A673 (cell line): ENCODE data around the gene L3MBTL1. TPM values are rescaled to one million over a fixed set of nuclear protein-coding genes. Genes with fewer than 3 reads are reported as not detected.

Experiments used
- Bru-seq: library from RNA; stranded (reverse); fragments of 400-500 nt; gene quantifications from one replicate; lab custom pipeline; 2021; lab: Mats Ljungman, UMichigan
- BruChase-seq, 2 experiments: library from RNA; stranded (reverse); fragments of 400-500 nt; gene quantifications; one replicate each; lab custom pipeline; 2021; lab: Mats Ljungman, UMichigan
- BruUV-seq: library from RNA; stranded (reverse); fragments of 400-500 nt; replicated peaks from 2 replicates; lab custom pipeline; 2021; lab: Mats Ljungman, UMichigan
- CTCF ChIA-PET: fragments of 300-600 bp; sonication (Branson Sonifier 250); formaldehyde crosslinking; loops from one replicate; lab custom pipeline; 2022; ENCODE audit warnings: antibody characterized with exemption; lab: Charles Lee
- POLR2A ChIA-PET: fragments of 300-600 bp; sonication (Branson Sonifier 250); formaldehyde crosslinking; loops from one replicate; lab custom pipeline; 2022; ENCODE audit warnings: antibody characterized with exemption; ENCODE audit not compliant: low non-redundant PET; lab: Charles Lee
- DNase-seq: peaks from one replicate; pipeline ENCODE4 v3.0.0-alpha.2; 2015; ENCODE audit warnings: low spot score
- H3K27ac ChIP-seq: fragments of 200-600 bp; sonication (generic); 2 replicates; pipeline ENCODE4 v1.5.1; 2016; ENCODE audit warnings: mixed run types, low read depth, mild to moderate bottlenecking, mixed read lengths, antibody characterized with exemption, low read length; ENCODE audit not compliant: poor library complexity, severe bottlenecking
- H3K27me3 ChIP-seq: fragments of 200-600 bp; sonication (generic); replicated peaks from 2 replicates; pipeline ENCODE4 v1.6.1; 2017; ENCODE audit warnings: mixed run types, low read depth, mild to moderate bottlenecking, mixed read lengths, antibody characterized with exemption, low read length; ENCODE audit not compliant: insufficient read depth, poor library complexity
- H3K36me3 ChIP-seq: fragments of 200-600 bp; sonication (generic); 2 replicates; pipeline ENCODE4 v1.6.1; 2016; ENCODE audit warnings: mixed run types, mild to moderate bottlenecking, mixed read lengths, antibody characterized with exemption, low read length; ENCODE audit not compliant: insufficient read depth, poor library complexity, severe bottlenecking
- H3K4me1 ChIP-seq: fragments of 200-600 bp; sonication (generic); 2 replicates; pipeline ENCODE4 v1.6.1; 2017; ENCODE audit warnings: mixed run types, mild to moderate bottlenecking, mixed read lengths, antibody characterized with exemption, low read length; ENCODE audit not compliant: insufficient read depth, poor library complexity, severe bottlenecking
- H3K4me3 ChIP-seq: fragments of 200-600 bp; sonication (generic); 2 replicates; pipeline ENCODE4 v1.5.1; 2016; ENCODE audit warnings: low read depth, mixed run types, mild to moderate bottlenecking, mixed read lengths, low read length; ENCODE audit not compliant: poor library complexity, severe bottlenecking
- H3K9me3 ChIP-seq: fragments of 200-600 bp; sonication (generic); 2 replicates; pipeline ENCODE4 v1.6.1; 2016; ENCODE audit warnings: mixed run types, low read depth, mild to moderate bottlenecking, mixed read lengths, antibody characterized with exemption, low read length; ENCODE audit not compliant: poor library complexity, severe bottlenecking
- EZH2 ChIP-seq: fragments of 200-600 bp; sonication (generic); IDR thresholded peaks from 2 replicates; pipeline ENCODE4 v1.6.1; 2017; ENCODE audit warnings: borderline replicate concordance, low read depth, mild to moderate bottlenecking, mixed read lengths, antibody characterized with exemption, low read length; ENCODE audit not compliant: poor library complexity, severe bottlenecking
- intact Hi-C: fragments of 100-400 bp; cut with micrococcal nuclease; formaldehyde crosslinking; loops from one replicate; pipeline ENCODE4 v1.10.0; 2022; ENCODE audit not compliant: unreplicated experiment
- long read RNA-seq: library from polyadenylated mRNA; stranded (forward); transcript quantifications from one replicate; pipeline ENCODE4 v2.0.0, GENCODE V29; 2022
- total RNA-seq: library from RNA; stranded (reverse); gene quantifications from 2 replicates; pipeline ENCODE4 v1.2.3, GENCODE V29; 2021
- TF ChIP-seq, protein P1 (sequence below): fragments of 300-800, 200-600 bp; sonication (generic); conservative IDR thresholded peaks from 2 replicates; pipeline ENCODE4 v1.5.1; 2017; ENCODE audit warnings: low read depth, mild to moderate bottlenecking, antibody characterized with exemption, low read length, moderate library complexity, mixed read lengths

Gene L3MBTL1
- 8.1 and 9.6 TPM in 2 replicates for total RNA-seq
- percentile 51 among the genes with signal in this experiment for Bru-seq, nascent RNA
- BruChase-seq, experiment 1, labeled RNA remaining after a 2-hour chase, result percentile 62 among the genes with signal in this experiment
- percentile 58 among the genes with signal in this experiment for BruChase-seq, experiment 2, labeled RNA remaining after a 6-hour chase
- long read RNA-seq, partial matches to known transcripts, result 3 of 6 reads
- long read RNA-seq, other reads (novel, unspliced or antisense), result 3 of 6 reads

- ChIA-PET CTCF (no interaction called here), POLR2A (no interaction called here)
- H3K4me3 ChIP-seq, result peak within 1 kb of the TSS; percentile 64
- peaks cover 22% of the 10 kb centered on the region for H3K27me3 ChIP-seq
- BruUV-seq, result no TSS peak
- intact Hi-C loops, result no loop called here
- H3K27ac ChIP-seq, result no peak within 1 kb of the TSS
- H3K36me3 ChIP-seq, result no peaks in the 10 kb centered on the region
- peak; percentile 35 for DNase-seq
- H3K4me1 ChIP-seq, result no peaks in the 10 kb centered on the region
- TF ChIP-seq EZH2, result no peak
- TF ChIP-seq, protein P1, sequence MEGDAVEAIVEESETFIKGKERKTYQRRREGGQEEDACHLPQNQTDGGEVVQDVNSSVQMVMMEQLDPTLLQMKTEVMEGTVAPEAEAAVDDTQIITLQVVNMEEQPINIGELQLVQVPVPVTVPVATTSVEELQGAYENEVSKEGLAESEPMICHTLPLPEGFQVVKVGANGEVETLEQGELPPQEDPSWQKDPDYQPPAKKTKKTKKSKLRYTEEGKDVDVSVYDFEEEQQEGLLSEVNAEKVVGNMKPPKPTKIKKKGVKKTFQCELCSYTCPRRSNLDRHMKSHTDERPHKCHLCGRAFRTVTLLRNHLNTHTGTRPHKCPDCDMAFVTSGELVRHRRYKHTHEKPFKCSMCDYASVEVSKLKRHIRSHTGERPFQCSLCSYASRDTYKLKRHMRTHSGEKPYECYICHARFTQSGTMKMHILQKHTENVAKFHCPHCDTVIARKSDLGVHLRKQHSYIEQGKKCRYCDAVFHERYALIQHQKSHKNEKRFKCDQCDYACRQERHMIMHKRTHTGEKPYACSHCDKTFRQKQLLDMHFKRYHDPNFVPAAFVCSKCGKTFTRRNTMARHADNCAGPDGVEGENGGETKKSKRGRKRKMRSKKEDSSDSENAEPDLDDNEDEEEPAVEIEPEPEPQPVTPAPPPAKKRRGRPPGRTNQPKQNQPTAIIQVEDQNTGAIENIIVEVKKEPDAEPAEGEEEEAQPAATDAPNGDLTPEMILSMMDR, result 0 out of 2 replicates have a peak, but pooled peaks have one; percentile 14
- no peaks in the 10 kb centered on the region for H3K9me3 ChIP-seq
Measured at GRCh38 chr20:43507150-43508080, at the start of gene L3MBTL1. L3MBTL1 (plus strand) TSS chr20:43507697; CDS start chr20:43513504, 5,807 bp downstream.

GRCh38 chr20:43458422-43458924 lies 49.0 kb upstream of the L3MBTL1 start:
- H3K27me3 ChIP-seq, result no peaks in the 10 kb centered on the region
- H3K27ac ChIP-seq, result peak overlapping the region; percentile 100
- peaks cover 8% of the 10 kb centered on the region for H3K4me1 ChIP-seq
- POLR2A ChIA-PET, result interaction anchor here (0.6 to 0.8 kb wide), 4 partner anchors 10 to 1839 kb away, joined by 3 to 14 read pairs (median 4); no protein-coding TSS in a partner anchor
- CTCF ChIA-PET, result interaction anchor here (0.7 to 1.5 kb wide), 2 partner anchors 10 to 173 kb away, joined by 4 to 7 read pairs; no protein-coding TSS in a partner anchor
- intact Hi-C loops, result no loop called here
- TF ChIP-seq EZH2, result no peak
- TF ChIP-seq, protein P1, result no peak
- peaks cover 48% of the 10 kb centered on the region for H3K36me3 ChIP-seq
- no TSS peak for BruUV-seq
- peak overlapping the region; percentile 89 for H3K4me3 ChIP-seq
- DNase-seq, result peak; percentile 47
- no peaks in the 10 kb centered on the region for H3K9me3 ChIP-seq
